Panc1 (cell line): Measurements from ENCODE around the gene CHMP1B.

ENCODE experiments used
- CTCF ChIP-seq: fragments of 450-650 bp; IDR thresholded peaks from 2 replicates; pipeline ENCODE4 v1.5.1; 2017; ENCODE audit warnings: mild to moderate bottlenecking
- POLR2AphosphoS5 ChIP-seq: IDR thresholded peaks from 2 replicates; pipeline ENCODE4 v1.6.1; 2012; ENCODE audit warnings: mild to moderate bottlenecking, low read depth, low read length, moderate library complexity

- TF ChIP-seq POLR2AphosphoS5 (no peak), CTCF (no peak)
Measured at GRCh38 chr18:11874676-11875075, 23.5 kb downstream of the CHMP1B start.
